Bone marrow (tissue), 2 donors: ENCODE results near the gene BAG1.

Source experiments
- DNase-seq, 2 donors: peaks; one replicate each; lab custom pipeline; 2025; lab: John Stamatoyannopoulos, UW

BAG1 gene

DNA sequence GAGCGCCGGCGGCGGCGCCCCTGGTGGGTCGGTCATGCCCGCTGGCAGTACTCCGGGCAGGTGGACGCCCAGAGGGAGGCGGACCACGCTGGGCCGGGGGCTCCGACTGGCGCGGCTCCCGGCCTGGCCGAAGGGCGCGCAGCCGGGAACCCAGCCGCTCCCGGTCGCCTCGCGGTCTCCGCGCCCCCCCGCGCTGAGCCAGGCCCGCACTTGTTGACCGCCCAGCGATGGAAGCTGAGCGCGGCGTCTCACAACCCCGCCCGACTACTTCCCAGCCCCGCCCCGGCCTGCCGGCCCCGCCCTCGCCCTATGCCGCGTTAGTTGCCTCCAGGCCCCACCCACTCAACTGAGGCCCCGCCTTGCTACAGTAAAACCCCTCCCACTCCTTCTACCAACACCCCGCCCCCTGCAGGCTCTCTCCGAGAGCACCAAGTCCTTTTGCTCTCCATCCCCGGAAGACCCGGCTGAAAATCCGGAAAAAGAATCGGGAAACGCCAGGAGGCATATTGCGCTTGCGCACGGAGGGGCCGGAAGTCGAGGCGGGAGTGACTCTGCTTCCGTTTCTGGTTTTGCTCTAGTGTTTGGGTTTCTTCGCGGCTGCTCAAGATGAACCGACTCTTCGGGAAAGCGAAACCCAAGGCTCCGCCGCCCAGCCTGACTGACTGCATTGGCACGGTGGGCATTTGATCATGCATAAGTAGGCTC, at the start of gene BAG1, which contains the start of gene CHMP5:
BAG1 (minus strand) TSS at position 236 of the 705 bp plus-strand sequence.
CHMP5 (plus strand) TSS at position 577 of the 705 bp plus-strand sequence; CDS start at position 607, 30 bp downstream.
- peak; percentile 96 to 100 for DNase-seq

GRCh38 chr9:33311953-33312352, 47.4 kb upstream of the BAG1 start:
- no peak for DNase-seq

DNA sequence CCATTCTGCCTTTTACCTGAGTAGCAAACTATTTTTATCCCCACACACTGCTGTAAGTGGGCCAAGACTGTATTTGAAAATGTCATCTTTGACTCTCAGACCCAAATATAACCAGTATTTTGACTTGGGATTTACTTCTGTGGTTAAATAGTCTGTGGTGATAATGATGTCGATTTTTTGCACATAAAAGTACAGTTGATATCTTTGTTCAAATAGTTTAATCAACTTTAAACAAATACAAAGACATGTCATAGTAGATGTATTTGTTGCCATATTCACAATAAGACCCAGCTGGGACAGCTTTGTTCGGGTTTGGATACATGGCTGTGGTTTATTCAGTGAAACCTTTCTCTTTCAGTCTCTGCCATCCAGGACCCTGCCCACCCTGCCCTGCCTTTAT, 46.2 kb upstream of the BAG1 start:
- DNase-seq: no peak

DNA sequence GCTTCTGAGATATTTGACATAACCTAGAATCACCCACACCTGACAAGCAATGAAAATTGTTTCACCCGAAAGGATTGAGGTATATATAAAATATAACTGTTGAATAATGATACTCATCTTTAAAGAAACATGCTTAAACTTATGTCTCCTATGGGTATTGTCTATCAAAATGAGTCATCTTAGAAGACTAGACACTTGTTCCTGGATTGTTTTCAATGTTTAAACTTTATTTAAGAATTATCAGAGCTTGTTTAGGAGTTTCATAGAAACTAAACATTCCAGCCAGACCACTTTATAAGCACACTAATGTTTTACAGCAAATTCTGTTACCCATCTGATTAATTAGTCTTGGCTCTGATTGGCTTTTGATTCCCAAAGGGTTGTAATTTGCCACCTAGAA, 45.4 kb upstream of the BAG1 start:
- DNase-seq: no peak

DNA sequence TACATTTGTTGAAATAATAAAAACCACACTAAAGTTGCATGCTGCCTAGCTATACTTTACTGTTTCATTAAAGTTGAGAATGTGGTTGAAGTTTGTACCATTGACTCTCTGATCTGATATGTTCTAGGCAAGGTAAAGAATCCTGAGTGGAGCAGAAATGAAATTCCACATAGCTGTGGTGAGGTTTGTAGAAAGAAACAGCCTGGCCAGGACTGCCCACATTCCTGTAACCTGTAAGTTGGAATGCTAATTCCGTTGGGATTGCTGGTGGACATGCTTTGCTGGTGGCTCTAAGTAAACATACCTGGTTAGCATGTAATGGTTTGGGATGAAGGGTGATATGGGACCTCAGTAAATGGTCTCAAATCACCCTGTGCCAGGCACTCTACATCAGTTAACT, 42.6 kb upstream of the BAG1 start:
- DNase-seq: no peak

- no peak for DNase-seq
Measured at GRCh38 chr9:33306037-33306436, 41.5 kb upstream of the BAG1 start.

DNA sequence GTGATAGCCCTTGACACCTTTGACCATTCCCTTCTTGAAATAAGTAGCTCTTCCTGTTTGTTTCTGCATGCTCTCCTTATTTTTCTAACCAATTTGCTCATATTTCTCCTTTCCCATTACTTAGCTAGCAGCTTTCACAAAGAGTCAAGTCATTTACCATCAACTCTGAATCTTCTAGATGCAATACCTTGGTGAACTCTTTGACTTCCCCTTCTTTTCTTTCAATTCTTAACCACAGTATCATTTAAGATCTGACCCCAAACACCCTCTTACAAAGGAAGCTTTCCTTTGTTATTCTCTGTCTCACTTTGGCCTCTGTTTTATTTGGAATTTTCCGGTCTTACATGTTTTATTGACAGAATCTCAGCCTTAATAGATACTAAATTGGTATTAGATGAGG, 39.9 kb upstream of the BAG1 start:
- DNase-seq: no peak

DNA sequence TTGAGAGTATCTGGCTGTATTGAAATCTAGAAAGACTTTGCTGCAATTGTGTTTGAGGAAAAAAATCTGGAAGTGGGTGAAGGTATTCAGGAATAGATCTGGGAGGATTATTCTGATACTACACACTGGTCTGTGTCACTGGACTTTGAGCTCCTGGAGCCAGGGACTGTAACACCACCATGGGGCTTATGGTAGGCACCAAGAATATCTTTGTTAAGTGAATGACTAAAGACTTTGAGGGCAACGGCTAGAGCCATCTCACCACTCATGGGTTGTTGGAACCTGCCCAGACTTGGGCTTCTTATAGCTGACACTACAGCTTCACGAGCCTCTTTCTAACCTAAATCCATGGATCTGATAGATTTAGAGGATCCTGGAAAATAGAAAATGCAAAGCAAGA, 36.0 kb upstream of the BAG1 start:
- DNase-seq: no peak

- peak in 1 of 2 donors; percentile 93 for DNase-seq
Measured at GRCh38 chr9:33297432-33297831, 32.9 kb upstream of the BAG1 start.

DNA sequence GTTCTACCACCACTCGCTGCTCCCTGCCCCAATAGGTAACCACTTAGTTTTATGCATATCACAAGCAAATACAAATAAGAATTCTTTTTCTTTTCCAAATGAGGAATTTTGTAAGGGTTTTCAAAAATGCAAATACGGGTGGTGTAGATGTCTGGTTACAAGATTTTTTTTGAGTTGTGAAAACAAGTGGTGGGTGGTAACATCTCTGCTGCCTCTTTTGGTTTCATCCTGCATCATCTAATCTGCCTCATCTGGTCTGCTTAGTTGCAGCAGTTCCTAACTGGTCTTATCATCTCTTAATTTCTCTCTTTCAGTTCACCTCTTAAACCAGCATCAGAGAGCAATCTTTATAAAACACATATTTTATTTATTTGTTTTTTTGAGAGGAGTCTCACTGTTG, 31.1 kb upstream of the BAG1 start:
- DNase-seq: no peak

DNA sequence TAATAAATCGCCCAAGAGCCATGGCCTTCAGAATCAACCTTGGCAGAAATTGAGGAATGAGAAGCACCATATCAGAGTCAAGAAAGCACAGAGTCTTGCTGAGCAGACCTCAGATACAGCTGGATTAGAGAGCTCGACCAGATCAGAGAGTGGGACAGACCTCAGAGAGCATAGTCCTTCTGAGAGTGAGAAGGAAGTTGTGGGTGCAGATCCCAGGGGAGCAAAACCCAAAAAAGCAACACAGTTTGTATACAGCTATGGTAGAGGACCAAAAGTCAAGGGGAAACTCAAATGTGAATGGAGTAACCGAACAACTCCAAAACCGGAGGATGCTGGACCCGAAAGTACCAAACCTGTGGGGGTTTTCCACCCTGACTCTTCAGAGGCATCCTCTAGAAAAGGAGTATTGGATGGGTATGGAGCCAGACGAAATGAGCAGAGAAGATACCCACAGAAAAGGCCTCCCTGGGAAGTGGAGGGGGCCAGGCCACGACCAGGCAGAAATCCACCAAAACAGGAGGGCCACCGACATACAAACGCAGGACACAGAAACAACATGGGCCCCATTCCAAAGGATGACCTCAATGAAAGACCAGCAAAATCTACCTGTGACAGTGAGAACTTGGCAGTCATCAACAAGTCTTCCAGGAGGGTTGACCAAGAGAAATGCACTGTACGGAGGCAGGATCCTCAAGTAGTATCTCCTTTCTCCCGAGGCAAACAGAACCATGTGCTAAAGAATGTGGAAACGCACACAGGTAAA, 30.3 kb upstream of the BAG1 start:
- DNase-seq: no peak

DNA sequence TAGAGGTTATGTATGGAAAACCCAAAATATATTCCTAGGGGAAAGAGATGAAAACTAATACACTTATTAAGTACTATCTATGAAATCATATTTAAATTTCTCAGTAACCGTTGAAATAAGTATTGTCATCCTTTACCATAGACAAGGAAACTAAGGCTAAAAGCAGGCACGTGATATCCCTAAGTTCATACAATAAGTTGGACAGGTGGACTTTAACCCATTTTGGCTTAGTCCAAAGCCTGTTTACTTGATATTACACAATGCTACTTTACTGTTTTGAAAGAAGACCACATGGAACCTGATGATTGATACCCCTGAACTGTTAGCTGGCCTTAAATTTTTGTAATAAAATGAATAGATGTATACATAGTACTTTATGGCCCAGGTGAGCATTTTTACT, 29.3 kb upstream of the BAG1 start:
- DNase-seq: no peak

DNA sequence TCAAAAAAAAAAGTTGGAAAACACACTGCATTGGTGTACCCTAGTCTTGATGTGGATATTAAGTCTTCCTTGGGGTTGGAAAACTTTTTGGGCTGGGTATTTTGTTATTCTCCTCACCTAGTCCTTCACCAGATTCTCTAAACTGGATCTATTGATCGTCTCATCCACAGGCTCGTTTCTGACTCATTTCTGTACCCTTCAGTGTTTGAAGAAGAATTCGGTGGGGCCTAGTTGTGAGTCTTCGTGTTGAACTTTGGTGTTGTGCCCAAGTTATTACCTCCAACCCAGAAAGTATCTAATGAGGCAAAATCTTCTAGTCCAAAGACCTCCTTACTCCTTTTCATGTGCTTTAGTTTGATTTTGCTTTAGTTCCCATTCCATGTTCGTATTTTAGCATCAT, 27.4 kb upstream of the BAG1 start:
- DNase-seq: no peak

DNA sequence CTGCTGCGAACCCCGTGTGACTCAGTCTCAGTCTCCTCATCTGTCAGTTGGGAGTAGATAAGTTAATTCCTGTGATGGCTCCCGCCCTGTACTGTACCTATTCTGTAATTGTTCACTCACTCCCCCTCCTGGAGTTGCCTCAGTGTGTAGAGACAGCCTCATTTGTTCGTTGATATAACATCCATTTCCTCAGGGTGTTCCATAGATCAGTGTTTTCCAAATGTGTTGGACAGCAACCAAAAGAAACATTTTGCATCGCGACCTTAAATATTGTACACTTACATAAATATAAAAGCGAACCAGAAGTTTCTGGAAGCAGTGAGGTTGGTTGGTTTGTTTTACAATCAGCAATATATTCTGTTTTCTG, 26.5 kb upstream of the BAG1 start:
- DNase-seq: no peak

- DNase-seq: peak; percentile 92 to 99
Measured at GRCh38 chr9:33290247-33291030, 25.9 kb upstream of the BAG1 start, which contains the start of gene NFX1. Gene NFX1 (plus strand): TSS chr9:33290516. CDS start chr9:33290573, 57 bp downstream.

GRCh38 chr9:33289936-33290246, 25.4 kb upstream of the BAG1 start:
- no peak for DNase-seq

- no peak for DNase-seq
Measured at GRCh38 chr9:33289496-33289895, 25.0 kb upstream of the BAG1 start.

DNA sequence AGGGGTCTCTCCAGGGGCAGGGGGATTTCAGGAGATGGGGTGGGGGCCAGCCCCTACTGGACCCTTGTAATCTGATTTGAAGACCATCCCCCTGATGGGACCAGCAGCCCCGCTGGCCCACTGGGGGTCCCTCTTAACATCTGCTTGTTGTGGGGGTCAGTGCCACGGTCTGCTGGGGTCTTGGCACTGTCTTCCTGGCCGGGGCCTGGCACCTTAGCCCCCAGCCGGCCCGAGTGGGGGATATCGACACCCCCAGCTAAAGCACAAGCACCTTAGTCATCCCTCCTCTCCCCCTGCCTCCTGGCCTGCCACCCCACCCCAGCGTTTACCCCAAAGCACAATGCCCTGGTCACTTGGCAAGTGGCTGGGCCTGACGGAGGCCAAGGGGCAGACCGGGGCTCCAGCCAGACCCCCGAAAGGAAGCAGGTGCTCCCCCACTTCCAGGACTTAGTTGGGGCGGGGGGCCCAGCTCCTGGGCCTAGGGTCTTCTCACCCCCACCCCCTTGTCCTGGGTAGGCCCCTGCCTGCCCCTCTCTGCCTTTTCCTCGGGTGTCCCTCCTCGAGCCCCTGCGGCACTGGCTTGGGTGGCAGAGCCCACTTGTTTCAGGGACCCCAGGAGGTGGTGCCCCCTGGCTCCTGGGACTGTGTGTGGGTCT, 24.4 kb upstream of the BAG1 start:
- DNase-seq: no peak

DNA sequence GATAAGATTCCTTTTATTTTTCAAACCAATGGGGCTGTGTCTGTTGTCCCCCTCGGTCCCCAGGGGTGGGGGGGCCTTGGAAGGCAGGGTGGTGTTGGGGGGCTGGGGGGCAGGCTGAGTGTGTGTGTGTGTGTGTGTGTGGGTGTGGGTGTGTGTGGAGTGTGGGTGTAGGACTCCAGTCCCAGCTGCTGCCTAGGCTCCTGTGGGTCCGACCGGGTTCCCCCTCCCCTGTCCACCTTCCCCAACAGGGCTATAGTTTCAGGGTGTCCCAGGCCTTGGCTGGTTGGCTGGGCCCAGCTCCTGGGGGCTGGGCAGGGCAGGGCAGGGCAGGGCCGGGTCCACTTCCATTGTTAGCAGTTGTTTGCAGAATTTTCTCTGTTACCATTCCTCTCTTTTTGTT, 23.7 kb upstream of the BAG1 start:
- DNase-seq: no peak

DNA sequence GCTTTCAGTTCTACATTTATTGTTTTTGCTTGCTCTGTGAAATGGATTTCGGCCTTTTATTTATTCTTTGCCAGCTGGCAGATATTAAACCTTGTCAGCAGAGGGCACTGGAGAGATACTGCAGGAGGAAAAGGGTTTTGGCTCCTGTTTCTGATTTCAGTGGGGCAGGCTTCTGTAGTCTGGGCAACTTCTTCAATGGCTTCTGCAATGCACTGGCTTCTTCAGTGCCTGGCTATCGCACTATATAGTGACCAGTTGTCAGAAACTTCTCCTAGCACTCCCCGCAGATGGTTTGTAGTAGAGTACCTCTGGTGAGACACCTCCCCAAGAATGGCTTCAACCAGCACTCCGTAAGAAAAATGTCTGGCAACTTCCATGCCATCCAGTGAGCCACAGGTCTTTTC, 22.6 kb upstream of the BAG1 start:
- DNase-seq: peak in 1 of 2 donors; percentile 74

- no peak for DNase-seq
Measured at GRCh38 chr9:33285502-33285901, 21.0 kb upstream of the BAG1 start.

- DNase-seq: no peak
Measured at GRCh38 chr9:33277484-33277883, 13.0 kb upstream of the BAG1 start.
